Right atrium auricular region (tissue), 2 donors: ENCODE results near the gene SETBP1. TPM values are rescaled to one million over a fixed set of nuclear protein-coding genes. Genes with fewer than 3 reads are reported as not detected.

Experiments used
- DNase-seq: peaks from one replicate; pipeline ENCODE4 v3.0.0-alpha.2; 2019; ENCODE audit warnings: low spot score
- H3K27ac ChIP-seq, 2 donors: fragments of 200-600 bp; sonication (generic); 1 replicate in 1 of 2; 2 replicates in 1 of 2; pipeline ENCODE4 v1.5.1; 2016 to 2019
- H3K27me3 ChIP-seq, 2 donors: fragments of 200-600 bp; sonication (generic); one replicate each; pipeline versions ENCODE4 v1.5.1 to v1.6.0; 2017 to 2019
- H3K36me3 ChIP-seq: fragments of 200-600 bp; sonication (generic); one replicate; pipeline ENCODE4 v1.5.1; 2016
- H3K4me1 ChIP-seq, 2 donors: fragments of 200-600 bp; sonication (generic); one replicate each; pipeline versions ENCODE4 v1.5.1 to v1.6.0; 2017 to 2019
- H3K4me3 ChIP-seq, 2 donors: fragments of 200-600 bp; sonication (generic); 1 replicate in 1 of 2; 2 replicates in 1 of 2; pipeline ENCODE4 v1.5.1; 2017 to 2019; ENCODE audit warnings: mild to moderate bottlenecking in 1 of 2, moderate library complexity in 1 of 2
- H3K9me3 ChIP-seq, 2 donors: fragments of 200-600 bp; sonication (generic); one replicate each; pipeline ENCODE4 v1.5.1; 2019
- CTCF ChIP-seq, 2 donors: fragments of 200-600 bp; sonication (generic); IDR thresholded peaks; one replicate each; pipeline ENCODE4 v1.5.1; 2019; ENCODE audit warnings: antibody characterized with exemption in 2 of 2
- total RNA-seq, 2 donors: library from RNA; depleted of rRNA; stranded (reverse); fragments of >200 nt; gene quantifications; one replicate each; pipeline ENCODE4 v1.1.0, GENCODE V29; 2016

Gene SETBP1
- total RNA-seq, 2 donors from 2014 or later: 7.8 to 13.4 TPM

- no peaks in the 10 kb centered on the region for H3K9me3 ChIP-seq
- H3K27ac ChIP-seq: no peak overlapping the region
- no peaks in the 10 kb centered on the region for H3K27me3 ChIP-seq
- TF ChIP-seq CTCF (IDR thresholded peaks at IDR 0.05): peak in 1 of 2 donors; percentile 22
- no peaks in the 10 kb centered on the region for H3K36me3 ChIP-seq
- peaks cover 0 to 43% of the 10 kb centered on the region in 2 donors for H3K4me1 ChIP-seq
- no peak overlapping the region for H3K4me3 ChIP-seq
- no peak for DNase-seq
Observed at GRCh38 chr18:44744161-44745121, 63.8 kb downstream of the SETBP1 start.

- peaks cover 0 to 32% of the 10 kb centered on the region in 2 donors for H3K4me1 ChIP-seq
Observed at GRCh38 chr18:44747157-44747556, 66.5 kb downstream of the SETBP1 start.

GRCh38 chr18:44748582-44748981, 67.9 kb downstream of the SETBP1 start:
- TF ChIP-seq CTCF (IDR thresholded peaks at IDR 0.05): no peak
- H3K4me3 ChIP-seq: no peak overlapping the region
- H3K27me3 ChIP-seq: no peaks in the 10 kb centered on the region
- peaks cover 0 to 22% of the 10 kb centered on the region in 2 donors for H3K4me1 ChIP-seq
- H3K27ac ChIP-seq: no peak overlapping the region
- no peaks in the 10 kb centered on the region for H3K9me3 ChIP-seq
- no peaks in the 10 kb centered on the region for H3K36me3 ChIP-seq
- DNase-seq: no peak

More at GRCh38 chr18:44747157-44747556, 66.5 kb downstream of the SETBP1 start:
- Histone ChIP-seq H3K27ac (no peak overlapping the region), H3K36me3 (no peaks in the 10 kb centered on the region), H3K27me3 (no peaks in the 10 kb centered on the region), H3K9me3 (no peaks in the 10 kb centered on the region), H3K4me3 (no peak overlapping the region)
- DNase-seq: no peak
- no peak for TF ChIP-seq CTCF (IDR thresholded peaks at IDR 0.05)

GRCh38 chr18:44750774-44751173, 70.1 kb downstream of the SETBP1 start:
- H3K36me3 ChIP-seq: no peaks in the 10 kb centered on the region
- DNase-seq: no peak
- TF ChIP-seq CTCF (IDR thresholded peaks at IDR 0.05): no peak
- H3K27ac ChIP-seq: no peak overlapping the region
- no peaks in the 10 kb centered on the region for H3K27me3 ChIP-seq
- peaks cover 0 to 8% of the 10 kb centered on the region in 2 donors for H3K4me1 ChIP-seq
- H3K9me3 ChIP-seq: no peaks in the 10 kb centered on the region
- no peak overlapping the region for H3K4me3 ChIP-seq

GRCh38 chr18:44754567-44754966, 73.9 kb downstream of the SETBP1 start:
- no peak overlapping the region for H3K4me3 ChIP-seq
- H3K36me3 ChIP-seq: no peaks in the 10 kb centered on the region
- no peaks in the 10 kb centered on the region for H3K27me3 ChIP-seq
- no peak for TF ChIP-seq CTCF (IDR thresholded peaks at IDR 0.05)
- no peaks in the 10 kb centered on the region for H3K9me3 ChIP-seq
- H3K27ac ChIP-seq: no peak overlapping the region
- H3K4me1 ChIP-seq: no peaks in the 10 kb centered on the region
- no peak for DNase-seq
